ENCODE data around the gene FGD4.
A peak's percentile ranks its signal among the peaks of the same experiment; 100 is the strongest.
"Not testable (repeated sequence)": the region's sequence is repeated elsewhere in the genome, so short reads cannot be mapped to it uniquely, and the experiment has no call there.

The FGD4 gene

DNA sequence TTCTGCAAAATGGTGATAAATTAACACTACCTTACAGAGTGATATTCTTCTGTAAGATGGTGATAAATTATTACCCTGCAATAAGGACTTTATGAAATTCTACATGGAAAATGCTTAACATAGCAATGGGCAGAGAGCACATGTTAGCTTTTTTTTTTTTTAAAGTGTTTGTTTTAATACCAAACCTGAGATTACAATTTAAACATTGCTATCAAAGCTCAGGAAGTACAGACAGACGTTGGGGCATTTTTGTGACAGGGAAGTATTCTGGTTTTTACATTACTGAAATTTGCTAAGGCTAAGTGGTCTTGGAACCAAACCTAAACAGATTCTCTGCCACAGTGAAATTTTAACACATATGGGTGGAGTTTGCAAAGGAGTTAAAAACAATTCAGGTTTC lies 133.1 kb downstream of the FGD4 start:
- DNase-seq (ENCODE audit: low read depth), result no peak
- H3K4me3 ChIP-seq (ENCODE audit: low read depth, low read length), result no peak overlapping the region
- no peak for TF ChIP-seq POLR2A (IDR thresholded peaks at IDR 0.05; ENCODE audit: extremely low read depth, insufficient read length)
- no peak for TF ChIP-seq MAX (IDR thresholded peaks at IDR 0.05; ENCODE audit: low read depth, low read length)
- TF ChIP-seq CTCF (IDR thresholded peaks at IDR 0.05; ENCODE audit: low read depth, low read length), result no peak
- no peak for TF ChIP-seq MYC (IDR thresholded peaks at IDR 0.05; ENCODE audit: low read depth, low read length)

- H3K4me3 ChIP-seq (ENCODE audit: low read depth, low read length), result no peak overlapping the region
- DNase-seq (ENCODE audit: low read depth), result no peak
- TF ChIP-seq MAX (IDR thresholded peaks at IDR 0.05; ENCODE audit: low read depth, low read length) (no peak), CTCF (IDR thresholded peaks at IDR 0.05; ENCODE audit: low read depth, low read length) (no peak), MYC (IDR thresholded peaks at IDR 0.05; ENCODE audit: low read depth, low read length) (no peak)
These were observed 133.6 kb downstream of the FGD4 start for GRCh38 chr12:32532951-32533350.

DNA sequence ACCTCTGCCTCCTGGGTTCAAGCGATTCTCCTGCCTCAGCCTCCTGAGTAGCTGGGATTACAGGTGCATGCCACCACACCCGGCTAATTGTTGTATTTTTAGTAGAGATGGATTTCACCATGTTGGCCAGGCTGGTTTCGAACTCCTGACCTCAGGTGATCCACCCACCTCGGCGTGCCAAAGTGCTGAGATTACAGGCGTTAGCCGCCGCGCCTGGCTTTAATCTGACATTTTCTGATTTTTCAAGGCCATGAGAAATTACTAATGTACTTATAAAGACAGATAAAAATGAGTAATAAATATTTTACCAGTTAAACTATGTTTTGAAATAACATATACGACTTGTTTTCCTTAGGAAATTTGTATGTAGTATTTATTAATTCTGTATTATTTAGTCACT lies 134.1 kb downstream of the FGD4 start:
- H3K4me3 ChIP-seq (ENCODE audit: low read depth, low read length), result not testable (repeated sequence)

GRCh38 chr12:32533971-32534590 lies 134.7 kb downstream of the FGD4 start:
- TF ChIP-seq CTCF (IDR thresholded peaks at IDR 0.05; ENCODE audit: low read depth, low read length), result no peak
- TF ChIP-seq POLR2A (IDR thresholded peaks at IDR 0.05; ENCODE audit: extremely low read depth, insufficient read length), result no peak
- TF ChIP-seq MYC (IDR thresholded peaks at IDR 0.05; ENCODE audit: low read depth, low read length), result no peak; the same call in 1 of the 2 replicates
- TF ChIP-seq MAX (IDR thresholded peaks at IDR 0.05; ENCODE audit: low read depth, low read length), result no peak
- DNase-seq (ENCODE audit: low read depth), result peak; percentile 79
- peak overlapping the region; percentile 60 for H3K4me3 ChIP-seq (ENCODE audit: low read depth, low read length)

More for the DNA sequence above, 134.1 kb downstream of the FGD4 start:
- DNase-seq (ENCODE audit: low read depth), result not testable (repeated sequence)

DNA sequence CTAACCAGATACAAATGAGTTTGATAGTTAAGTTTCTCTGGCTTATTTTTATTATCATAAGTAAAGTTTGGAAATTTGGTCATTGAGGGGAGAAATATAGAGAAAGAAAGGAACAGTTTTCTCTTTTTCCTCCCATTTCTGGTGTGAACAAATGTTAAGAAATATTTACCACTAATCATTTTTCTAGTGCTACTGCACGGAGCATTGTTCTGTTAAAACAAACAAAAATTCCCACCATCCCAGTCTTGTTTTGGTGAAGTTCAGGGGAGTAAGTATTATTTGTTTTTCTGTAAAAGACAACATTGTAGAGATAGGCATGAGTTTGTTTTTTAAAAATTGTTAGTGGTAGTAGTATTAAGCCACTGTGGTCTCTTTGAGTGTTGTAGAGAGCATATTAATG lies 135.3 kb downstream of the FGD4 start:
- peak overlapping the region; percentile 60 for H3K4me3 ChIP-seq (ENCODE audit: low read depth, low read length)
- TF ChIP-seq MAX (IDR thresholded peaks at IDR 0.05; ENCODE audit: low read depth, low read length), result no peak
- no peak for TF ChIP-seq POLR2A (IDR thresholded peaks at IDR 0.05; ENCODE audit: extremely low read depth, insufficient read length)
- no peak for TF ChIP-seq CTCF (IDR thresholded peaks at IDR 0.05; ENCODE audit: low read depth, low read length)
- no peak for TF ChIP-seq MYC (IDR thresholded peaks at IDR 0.05; ENCODE audit: low read depth, low read length)
- DNase-seq (ENCODE audit: low read depth), result no peak

GRCh38 chr12:32535288-32535999 lies 136.1 kb downstream of the FGD4 start:
- DNase-seq (ENCODE audit: low read depth), result peak; percentile 84

More at GRCh38 chr12:32535288-32535999, 136.1 kb downstream of the FGD4 start:
- peak overlapping the region; percentile 60 for H3K4me3 ChIP-seq (ENCODE audit: low read depth, low read length)
- TF ChIP-seq MAX (IDR thresholded peaks at IDR 0.05; ENCODE audit: low read depth, low read length), result no peak; the same call in 1 of the 2 replicates
- no peak for TF ChIP-seq POLR2A (IDR thresholded peaks at IDR 0.05; ENCODE audit: extremely low read depth, insufficient read length)
- TF ChIP-seq MYC (IDR thresholded peaks at IDR 0.05; ENCODE audit: low read depth, low read length), result peak; percentile 42; the same call in 1 of the 2 replicates
- TF ChIP-seq CTCF (IDR thresholded peaks at IDR 0.05; ENCODE audit: low read depth, low read length), result no peak

All from NB4 (cell line).